Stimulated activated naive CD4-positive, alpha-beta T cell (primary cell): ENCODE data around the gene PNPLA1.

Experiments
- DNase-seq, 6 experiments: peaks; one replicate each; lab custom pipeline; 2025; lab: John Stamatoyannopoulos, UW

PNPLA1 gene

GRCh38 chr6:36315921-36316320 is 46.1 kb downstream of the PNPLA1 start:
- no peak for DNase-seq

GRCh38 chr6:36317623-36318022 is 47.8 kb downstream of the PNPLA1 start:
- DNase-seq: no peak

- no peak for DNase-seq
These were observed 49.0 kb downstream of the PNPLA1 start for GRCh38 chr6:36318690-36319435.

DNA sequence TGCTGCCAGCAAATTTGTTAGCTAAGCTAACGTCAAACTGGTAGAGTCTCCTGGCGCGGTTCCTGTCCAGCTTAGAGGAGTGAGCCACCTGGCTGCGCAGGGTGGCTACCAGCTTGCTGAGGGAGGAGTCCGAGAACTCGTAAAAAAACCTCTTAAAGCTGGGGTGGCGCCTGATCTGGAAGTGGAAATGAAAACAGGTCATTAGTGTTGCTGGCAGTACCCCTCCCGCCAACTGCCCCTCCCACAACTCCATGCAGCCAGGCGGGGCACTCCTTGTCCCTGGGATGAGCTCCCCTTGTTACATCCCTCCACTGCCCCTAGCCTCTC is 49.5 kb downstream of the PNPLA1 start:
- no peak for DNase-seq

- no peak for DNase-seq
These were observed 50.0 kb downstream of the PNPLA1 start for GRCh38 chr6:36319821-36320220.

DNA sequence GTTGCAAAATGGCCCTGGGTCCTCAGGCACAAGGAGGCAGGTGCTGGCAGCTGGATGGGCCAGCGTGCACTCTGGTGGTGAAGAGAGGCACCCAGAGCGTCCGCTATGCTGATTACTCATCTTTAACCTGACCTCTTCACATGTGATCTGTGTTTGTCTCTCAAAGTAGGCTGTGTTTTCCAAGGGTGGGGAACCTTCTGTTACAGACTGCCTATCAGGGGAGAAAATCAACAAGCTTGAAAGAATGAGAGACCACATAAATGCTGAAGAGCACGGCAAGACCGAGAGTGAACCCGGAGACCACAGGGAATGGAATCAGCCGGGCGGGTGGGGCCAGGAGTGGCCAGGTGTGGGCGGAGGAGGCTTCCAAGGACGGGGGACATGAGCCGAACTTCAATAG is 50.6 kb downstream of the PNPLA1 start:
- DNase-seq: no peak

DNA sequence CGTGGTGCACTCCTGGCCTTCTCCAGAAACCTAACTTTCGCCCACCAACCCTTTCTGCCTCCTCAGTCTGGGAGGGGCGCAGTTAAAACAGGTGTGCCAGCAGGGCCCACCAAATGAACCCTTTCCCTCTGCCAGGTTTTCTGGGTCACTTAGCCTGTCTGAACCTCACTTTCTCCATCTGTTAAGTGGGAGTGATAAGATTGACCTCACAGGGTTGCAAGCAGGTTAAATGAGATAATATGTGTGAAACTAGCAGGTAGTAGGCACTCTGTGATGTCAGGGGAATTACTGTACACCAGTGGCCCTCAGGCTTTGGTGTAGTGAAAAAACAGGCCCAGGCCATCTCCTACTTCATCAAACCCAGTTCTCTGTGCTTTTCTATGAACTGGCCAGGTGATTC is 52.7 kb downstream of the PNPLA1 start:
- DNase-seq: no peak

DNA sequence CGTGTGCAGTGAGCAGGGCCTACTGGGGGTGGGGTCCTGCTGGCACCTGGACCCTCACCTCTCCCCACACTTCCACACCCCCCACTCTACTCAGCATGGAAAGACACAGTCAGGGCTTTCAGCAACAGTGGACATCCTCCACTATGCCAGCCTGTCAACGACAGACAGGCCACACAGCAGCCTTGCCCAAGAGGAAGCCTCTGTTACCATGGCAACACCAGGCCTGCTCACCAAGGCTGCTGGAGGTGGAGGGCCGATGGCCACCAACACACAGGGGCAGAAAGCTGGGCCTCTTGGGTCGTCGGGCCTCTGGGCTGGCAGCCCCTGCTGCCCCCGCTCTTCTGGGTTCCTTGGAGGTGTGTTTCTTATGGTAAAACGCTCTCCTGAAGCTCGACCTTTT is 53.2 kb downstream of the PNPLA1 start:
- no peak for DNase-seq

DNA sequence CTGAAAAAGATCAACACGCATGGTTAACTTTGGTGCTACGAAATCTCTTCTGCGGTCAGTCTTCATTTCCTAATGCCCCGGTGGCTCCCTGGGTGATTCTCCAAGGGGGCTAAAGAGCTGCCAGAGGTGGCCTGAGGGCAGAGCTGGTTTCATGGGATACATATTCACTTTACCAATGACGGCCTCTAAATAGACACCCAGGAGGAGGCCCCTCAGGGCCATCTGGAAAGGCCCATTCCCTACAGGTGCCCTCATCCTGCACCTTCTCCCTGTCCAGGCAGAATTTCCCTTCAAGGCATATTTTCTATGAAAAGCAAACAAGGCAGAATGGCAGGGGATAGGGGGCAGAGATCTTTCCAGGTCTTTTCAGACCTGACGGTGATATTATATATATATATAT is 54.3 kb downstream of the PNPLA1 start:
- DNase-seq: no peak

DNA sequence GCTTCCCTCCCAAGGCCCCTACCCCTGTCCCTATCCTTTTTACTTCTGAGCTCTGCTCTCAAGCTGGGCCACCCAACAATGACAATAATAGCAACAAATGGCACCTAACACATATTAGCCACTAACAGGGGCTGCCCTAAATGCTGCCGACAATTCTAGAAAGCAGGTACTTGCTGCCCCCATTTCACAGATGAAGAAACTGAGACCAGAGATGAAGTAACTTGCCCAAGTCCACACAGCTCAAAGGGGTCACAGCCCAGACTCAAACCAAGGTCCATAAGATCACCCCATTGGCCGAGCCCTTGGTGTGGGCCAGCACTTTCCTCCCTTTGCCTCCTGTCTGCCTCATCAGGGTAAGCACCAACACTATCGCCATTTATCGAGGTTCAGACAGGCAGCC is 54.9 kb downstream of the PNPLA1 start:
- DNase-seq: no peak

DNA sequence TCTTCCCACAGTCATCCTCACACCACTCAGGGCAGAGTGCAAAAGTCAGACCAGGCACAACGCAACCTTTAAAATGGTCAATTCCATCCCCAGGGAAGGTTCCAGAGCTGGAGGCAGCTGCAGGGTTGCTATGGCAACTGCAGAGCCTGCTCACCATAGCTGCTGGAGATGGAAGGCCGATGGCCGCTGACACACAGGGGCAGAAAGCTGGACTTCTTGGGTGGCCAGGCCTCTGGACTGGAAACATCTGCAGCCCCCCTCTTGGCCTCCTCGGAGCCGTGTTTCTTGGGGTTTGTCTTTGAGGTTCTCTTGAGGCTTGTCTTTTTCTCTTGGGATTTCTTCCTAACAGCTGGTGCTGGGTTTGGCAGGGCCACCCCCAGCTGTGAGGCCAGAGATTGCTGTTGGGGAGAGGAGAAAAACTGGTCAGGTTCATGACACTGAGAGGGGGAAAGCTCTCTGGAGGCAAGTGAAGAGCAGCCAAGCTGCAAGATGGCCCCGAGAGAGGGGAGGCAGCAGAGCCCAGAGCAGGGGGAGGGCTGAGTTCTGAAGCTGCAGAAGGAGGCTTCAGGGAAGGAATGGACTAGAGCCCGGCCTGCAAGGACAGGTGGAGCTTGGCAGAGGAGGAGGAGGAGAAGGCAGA is 56.6 kb downstream of the PNPLA1 start:
- DNase-seq: no peak

DNA sequence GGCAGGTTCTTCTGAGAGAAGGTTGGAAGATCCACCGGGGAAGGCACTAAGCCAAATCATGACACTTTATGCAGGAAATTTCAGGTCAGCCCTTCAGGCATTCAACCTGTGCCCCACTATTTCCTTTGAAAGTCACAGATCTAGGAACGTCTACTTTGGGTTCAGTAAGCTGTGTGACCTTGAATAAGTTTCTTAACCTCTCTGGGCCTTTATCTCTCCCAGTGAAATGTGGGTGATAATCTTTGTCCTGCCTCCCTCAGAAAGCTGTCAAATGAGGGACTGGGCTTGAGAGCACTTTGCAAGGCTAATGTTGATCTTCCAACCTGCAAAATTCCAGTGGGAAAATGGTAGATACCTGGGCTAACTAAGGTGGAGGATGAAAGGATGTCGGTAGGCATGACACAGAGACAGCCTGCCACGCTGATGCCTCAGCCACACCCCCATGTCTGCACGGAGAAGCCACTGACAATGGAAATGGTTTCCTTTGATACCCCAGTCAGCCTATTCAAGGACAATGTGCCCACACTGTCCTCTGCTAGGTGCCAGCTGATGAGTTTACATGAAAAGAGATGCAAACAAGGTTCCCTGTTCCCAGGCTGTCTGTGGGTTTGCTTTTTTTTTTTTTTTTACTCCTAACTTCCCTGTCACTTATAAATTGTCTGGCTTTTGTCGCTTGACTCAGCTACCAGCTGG is 57.5 kb downstream of the PNPLA1 start:
- no peak for DNase-seq

DNA sequence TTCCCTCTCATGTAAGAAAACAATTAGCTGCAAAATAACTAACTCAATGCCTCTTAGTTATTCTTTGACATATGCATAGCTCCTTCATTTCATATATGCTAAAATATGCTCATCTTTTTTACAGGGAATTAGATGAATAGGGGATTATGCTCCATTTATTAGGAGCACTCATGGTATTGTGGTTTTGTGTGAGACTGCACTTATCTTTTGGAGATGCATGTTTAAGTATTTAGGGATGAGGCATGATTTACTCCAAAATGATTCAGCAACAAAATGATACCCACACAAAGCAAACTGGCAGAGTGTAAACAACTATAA is 58.0 kb downstream of the PNPLA1 start:
- DNase-seq: no peak

- DNase-seq: no peak
These were observed 58.7 kb downstream of the PNPLA1 start for GRCh38 chr6:36328600-36328999.

DNA sequence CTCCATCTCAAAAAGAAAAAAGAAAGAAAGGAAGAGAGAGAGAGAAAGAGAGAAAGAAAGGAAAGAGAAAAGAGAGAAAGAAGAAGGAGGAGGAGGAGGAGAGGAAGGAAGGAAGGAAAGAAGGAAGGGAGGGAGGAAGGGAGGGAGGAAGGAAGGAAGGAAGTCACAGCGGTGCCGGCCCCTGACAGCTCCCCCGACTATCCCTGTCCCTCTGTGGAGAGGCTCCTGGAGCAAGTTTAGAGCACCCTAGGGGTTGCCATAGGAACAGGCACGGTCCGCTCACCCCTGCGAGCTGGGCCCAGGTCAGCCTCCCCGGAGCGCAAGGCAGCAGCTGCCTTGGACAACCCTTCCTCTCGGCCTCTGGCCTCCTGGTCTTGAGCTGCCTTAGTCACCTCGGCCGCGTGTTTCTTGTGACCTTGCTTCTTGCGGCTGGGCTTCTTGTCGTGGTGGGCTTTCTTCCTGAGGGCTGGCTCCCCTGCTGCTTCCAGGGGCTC is 60.0 kb downstream of the PNPLA1 start:
- no peak for DNase-seq

- no peak for DNase-seq
These were observed 60.5 kb downstream of the PNPLA1 start for GRCh38 chr6:36330366-36330765.

- DNase-seq: no peak
These were observed 61.5 kb downstream of the PNPLA1 start for GRCh38 chr6:36331381-36331780.

DNA sequence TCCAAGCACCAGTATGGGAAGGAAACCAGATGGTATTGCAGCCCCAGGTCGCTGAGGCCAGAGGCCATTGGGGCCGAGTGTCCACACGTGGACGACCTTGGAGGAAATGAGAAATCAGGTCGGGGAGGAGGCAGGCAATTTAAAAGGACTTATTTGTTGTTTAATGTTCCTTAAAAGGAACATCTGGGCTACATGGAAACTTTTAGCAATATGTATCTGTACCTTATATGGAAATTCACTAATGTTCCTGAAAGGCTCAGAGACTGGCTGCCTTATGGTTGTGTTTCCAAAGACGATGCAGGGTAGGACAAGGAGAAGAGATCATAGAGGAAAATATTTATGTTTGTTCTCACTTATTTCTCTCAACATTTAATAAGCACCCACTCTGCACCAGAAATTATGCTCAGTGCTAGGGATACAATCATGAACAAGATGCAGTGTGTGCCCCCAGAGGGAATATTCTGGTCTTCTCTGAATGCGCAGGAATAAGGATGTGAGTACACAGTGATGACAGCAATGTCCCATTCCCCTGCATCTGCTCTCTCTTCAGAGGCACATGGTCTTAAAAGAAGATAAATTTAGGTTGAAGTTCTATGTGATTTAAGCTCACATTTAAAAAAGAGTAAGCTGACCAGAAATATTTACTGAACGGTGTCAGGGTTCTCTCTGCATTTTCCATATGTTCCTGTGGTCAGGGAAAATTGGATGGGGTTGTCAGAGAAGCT is 63.5 kb downstream of the PNPLA1 start:
- no peak for DNase-seq

- DNase-seq: no peak
These were observed 64.3 kb downstream of the PNPLA1 start for GRCh38 chr6:36333931-36334725.

DNA sequence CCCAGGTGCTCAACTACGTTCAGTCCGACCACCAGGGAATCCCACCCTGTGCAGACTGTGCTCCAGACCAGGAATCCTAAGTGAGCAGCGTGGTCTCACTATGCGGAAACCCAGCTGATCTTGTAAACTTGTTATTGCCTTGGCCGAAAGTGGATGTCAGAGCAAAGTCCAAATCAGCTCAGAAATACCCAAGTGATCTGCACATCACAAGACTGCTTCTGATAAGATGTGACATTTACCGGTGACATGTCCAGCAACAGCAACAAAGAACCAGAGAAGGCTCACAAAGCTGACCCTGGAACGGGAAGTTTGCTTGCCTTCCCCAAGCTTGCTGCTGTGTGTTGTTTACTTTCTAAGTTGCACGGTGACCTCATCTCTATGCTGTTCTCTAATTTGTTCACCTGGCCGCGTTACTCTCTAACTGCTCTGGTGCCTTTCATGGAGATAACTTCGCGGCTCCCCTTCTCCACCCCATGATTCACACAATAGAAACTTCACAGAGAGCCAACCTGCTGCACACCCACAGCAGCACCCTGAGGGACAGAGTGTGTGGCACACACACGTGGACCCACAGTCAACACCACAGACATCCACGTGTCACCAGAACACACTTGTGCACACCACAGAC is 65.1 kb downstream of the PNPLA1 start:
- DNase-seq: no peak

GRCh38 chr6:36335465-36336207 is 65.8 kb downstream of the PNPLA1 start:
- DNase-seq: no peak
